Epidermal melanocyte (primary cell): ENCODE measurements around the gene LAMTOR3.

Experiments
- DNase-seq: peaks from one replicate; pipeline ENCODE4 v3.0.0; 2011; ENCODE audit warnings: low spot score; ENCODE audit not compliant: insufficient read length

The LAMTOR3 gene

DNA sequence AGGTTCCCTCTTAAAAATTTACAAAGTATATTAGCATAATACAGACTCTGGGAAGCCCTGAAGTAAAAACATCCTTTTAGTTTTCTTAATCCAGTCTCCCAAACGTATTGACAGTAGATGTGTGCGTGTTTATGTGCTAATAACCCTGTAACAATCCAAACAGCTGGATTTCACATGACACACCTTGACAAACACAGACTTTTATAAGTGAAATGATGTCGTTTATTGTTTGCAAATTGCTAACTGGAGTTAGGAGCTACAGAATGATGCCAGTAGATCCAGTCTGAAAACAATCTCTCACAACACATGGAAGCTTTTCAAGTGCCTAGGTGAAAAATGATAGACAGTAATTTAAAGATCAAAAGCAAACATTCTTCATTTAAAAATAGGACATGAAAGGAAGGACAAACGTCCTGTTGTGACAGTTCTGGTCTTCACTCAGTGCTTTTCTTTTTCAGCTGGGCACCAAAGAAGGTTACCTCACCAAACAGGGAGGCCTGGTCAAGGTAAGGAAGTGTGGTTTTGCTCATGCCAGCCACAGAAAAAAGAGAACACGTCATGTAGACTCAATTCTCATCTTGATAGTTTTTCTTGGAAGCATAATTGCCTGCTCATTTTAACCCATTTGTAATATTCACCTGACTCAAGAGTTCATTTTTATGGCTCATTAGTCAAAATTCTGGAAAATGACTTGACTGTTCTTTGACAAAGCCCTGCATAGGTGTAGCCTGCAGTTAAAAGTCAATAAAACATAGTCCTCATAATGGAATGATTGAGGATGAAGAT is 32.9 kb downstream of the LAMTOR3 start:
- DNase-seq = no peak

DNA sequence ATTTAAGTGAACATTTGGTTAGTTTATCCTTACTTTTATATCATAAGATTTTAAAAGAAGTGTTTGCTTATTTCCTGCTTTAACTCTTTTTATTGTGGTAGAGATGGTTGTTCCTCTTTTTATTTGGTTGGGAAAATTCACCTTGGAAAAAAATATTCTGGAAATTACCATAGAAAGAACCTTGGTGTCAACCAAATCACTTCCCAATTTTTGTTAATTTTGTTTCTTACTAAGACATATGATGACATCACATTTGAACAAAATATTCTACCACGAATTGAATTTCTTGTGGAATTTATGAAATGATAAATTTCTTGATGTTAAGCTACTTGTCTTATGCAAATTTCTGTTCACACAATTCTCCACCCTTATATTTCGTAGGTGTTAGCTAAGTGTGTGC is 33.7 kb downstream of the LAMTOR3 start:
- no peak for DNase-seq

DNA sequence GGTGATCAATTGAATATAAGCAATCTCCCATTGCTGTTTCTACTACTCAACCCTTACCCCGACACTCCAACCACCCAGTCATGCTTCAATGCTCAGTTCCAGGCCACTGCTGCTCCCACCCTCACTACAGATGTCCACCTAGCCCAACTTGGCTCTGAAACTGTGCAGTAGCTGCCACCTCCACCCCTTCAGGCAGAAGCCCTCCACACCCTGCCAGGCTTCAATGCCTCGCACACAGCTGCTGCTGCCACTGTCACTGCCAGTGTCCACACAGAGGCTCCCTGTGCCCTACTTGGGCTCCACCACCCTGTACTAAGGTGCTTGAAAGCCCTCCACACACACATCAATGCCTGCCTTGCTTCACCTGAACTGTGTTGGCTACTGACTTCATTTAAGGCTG is 34.6 kb downstream of the LAMTOR3 start:
- DNase-seq = no peak

GRCh38 chr4:99857307-99857706 is 36.9 kb downstream of the LAMTOR3 start:
- no peak for DNase-seq

GRCh38 chr4:99856166-99856565 is 38.1 kb downstream of the LAMTOR3 start:
- DNase-seq = no peak

GRCh38 chr4:99855678-99856077 is 38.5 kb downstream of the LAMTOR3 start:
- DNase-seq = no peak

GRCh38 chr4:99853999-99854398 is 40.2 kb downstream of the LAMTOR3 start:
- DNase-seq = no peak

DNA sequence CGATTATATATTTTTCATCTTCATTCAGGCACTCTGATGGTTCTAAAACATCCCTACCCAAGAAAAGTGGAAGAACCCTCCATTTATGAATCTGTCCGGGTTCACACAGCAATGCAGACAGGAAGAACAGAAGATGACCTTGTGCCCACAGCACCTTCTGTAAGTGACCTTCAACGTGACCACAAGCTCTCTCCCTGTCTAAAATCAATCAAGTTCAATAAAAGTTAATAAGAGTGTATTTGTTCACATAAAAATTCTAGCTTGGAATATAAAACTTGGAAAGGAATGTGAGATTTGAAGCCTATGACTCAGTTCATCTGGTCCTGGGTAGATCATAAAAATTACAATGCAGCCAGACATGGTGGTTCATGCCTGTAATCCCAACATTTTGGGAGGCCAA is 41.0 kb downstream of the LAMTOR3 start:
- DNase-seq = no peak

GRCh38 chr4:99852199-99852749 is 42.0 kb downstream of the LAMTOR3 start:
- DNase-seq = no peak

GRCh38 chr4:99848591-99849001 is 45.6 kb downstream of the LAMTOR3 start:
- DNase-seq = no peak

- DNase-seq = no peak
Observed at GRCh38 chr4:99847362-99847976, 46.8 kb downstream of the LAMTOR3 start.

DNA sequence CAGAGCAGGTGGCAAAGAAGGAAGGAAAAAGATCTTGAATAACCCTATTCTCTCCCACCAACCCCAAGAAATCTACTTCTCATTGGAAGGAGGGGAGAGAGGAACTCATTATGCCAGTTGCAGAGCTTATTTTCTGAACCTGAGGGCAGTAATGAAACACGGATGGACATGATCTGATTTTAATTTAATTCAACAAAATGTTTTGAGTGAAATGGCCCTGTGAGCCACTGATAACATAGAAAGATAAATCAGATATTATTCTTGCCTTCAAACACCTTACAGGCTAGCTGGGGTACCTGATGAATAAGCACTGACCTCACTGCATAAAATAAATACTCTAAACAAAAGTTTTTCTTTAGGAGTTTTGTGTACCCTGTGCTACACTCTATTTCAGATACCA is 47.3 kb downstream of the LAMTOR3 start:
- DNase-seq = no peak

GRCh38 chr4:99845708-99846469 is 48.3 kb downstream of the LAMTOR3 start:
- DNase-seq = no peak

DNA sequence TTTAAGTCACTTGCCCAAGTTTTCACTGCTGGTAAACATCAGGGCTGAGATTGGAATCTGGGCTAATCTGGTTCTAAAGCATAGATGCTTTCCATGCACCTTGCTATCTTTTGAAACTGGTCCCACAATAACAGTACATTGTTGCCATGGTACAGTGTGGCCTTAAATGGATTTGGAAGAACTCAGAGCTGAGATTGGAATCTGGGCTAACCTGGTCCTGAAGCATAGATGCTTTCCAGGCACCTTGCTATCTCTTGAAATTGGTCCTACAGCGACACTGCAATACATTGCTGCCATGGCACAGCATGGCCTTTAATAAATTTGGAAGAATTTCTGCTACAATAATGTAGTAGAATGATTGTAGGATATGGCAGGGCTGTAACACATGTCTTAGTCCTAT is 49.0 kb downstream of the LAMTOR3 start:
- no peak for DNase-seq

DNA sequence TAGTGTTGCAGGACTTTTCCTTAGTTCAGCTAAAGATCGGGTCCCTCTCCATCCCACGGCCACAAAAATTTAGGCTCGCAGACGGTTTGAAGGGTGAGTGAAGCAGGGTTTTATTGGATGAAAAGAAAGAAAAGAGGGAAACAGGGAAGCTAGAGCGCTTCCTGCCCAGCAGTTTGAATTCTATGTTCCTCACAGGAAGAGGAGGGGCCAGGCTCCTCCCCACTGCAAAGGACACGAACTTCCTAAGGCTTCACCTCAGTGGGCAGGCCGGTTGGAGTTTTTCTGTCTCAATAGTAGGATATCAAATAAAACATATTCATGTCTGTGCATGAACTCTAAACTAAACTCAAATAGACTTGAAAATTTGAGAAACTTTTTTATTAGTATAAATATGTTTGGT is 50.2 kb downstream of the LAMTOR3 start:
- no peak for DNase-seq

- DNase-seq = no peak
Observed at GRCh38 chr4:99843413-99843812, 50.8 kb downstream of the LAMTOR3 start.

GRCh38 chr4:99841129-99841528 is 53.1 kb downstream of the LAMTOR3 start:
- DNase-seq = no peak

DNA sequence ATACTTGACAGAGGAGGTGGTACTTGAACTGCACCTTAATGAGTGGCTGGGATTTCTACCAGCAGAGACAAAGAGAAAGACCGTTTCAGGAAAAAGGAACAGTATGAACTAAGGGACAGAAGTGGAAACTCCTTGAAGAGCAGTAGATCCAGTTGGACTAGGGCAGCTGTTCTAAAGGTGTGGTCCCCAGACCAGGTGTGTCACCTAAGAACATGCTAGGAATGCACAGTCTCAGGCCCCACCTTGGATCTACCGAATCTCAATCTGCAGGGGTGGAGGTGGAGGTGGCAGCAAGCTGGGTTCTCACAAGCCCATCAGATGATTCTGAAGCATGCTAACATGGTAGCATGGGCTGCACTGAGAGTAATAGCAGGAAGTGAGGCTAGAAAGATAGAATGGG is 55.3 kb downstream of the LAMTOR3 start:
- DNase-seq = no peak

DNA sequence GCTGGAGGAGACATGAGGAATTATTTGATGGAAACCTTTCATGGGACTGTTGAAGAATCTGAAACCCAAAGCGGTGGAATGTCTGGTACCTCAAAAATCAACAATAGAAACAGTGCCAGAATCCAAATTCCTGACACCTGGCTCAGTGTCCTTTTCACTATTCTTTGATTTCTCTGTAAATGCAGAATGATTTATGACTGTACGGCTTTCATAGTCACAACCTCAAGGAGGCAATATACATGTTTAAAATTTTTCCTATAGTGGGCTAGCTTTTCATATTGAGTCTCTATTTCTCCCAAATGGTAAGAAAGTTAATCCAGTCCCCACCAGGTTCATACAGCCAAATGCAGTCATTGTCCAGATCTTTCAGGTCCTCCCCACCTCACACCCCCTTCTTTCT is 58.3 kb downstream of the LAMTOR3 start:
- DNase-seq = no peak

DNA sequence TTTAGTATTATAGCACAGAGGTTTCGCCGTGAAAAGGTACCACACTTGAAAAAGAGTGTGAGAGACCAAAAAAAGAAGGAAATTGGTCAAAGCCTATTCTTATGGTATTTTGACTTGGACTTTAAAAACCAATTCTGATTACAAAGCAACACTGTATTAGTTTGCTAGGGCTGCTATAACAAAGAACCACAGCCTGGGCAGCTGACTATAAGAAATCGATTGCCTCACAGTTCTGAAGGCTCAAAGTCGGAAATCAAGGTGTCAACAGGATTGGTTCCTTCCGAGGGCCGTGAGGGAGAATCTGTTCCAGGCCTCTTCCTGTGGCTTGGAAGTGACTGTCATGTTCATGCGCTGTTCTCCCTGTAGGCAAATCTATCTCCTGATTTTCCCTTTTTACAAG is 59.7 kb downstream of the LAMTOR3 start:
- DNase-seq = no peak

DNA sequence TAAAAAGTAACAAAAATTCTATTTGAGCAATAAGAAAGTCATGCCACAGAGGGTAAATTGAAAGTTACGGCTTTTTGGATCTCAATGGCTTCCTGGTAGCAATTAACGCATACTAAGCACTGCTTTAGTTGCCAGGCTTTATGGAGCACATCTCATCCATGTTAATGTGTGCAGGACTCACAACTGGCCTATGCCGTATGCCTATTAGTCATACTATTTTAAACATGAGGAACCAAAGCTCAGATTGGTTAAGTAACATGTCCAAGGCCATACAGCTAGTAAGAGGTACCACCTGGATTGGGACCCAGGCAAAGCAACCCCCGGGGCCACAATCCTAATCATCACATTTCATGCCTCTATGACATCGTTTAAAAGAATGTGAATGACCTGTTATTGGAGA is 60.5 kb downstream of the LAMTOR3 start:
- DNase-seq = no peak

- DNase-seq = no peak
Observed at GRCh38 chr4:99832758-99833157, 61.5 kb downstream of the LAMTOR3 start.
